GM12873 (cell line): ENCODE results near the gene NAE1.
A peak's percentile ranks its signal among the peaks of the same experiment; 100 is the strongest.

ENCODE experiments used
- CTCF ChIP-seq: IDR thresholded peaks from 2 replicates; pipeline ENCODE4 v1.5.1; 2012; ENCODE audit warnings: low read depth, mild to moderate bottlenecking, moderate library complexity, low read length, control low read depth; ENCODE audit not compliant: insufficient read depth; ENCODE audit errors: missing control alignments

NAE1 gene

GRCh38 chr16:66800856-66801255 lies 29.9 kb downstream of the NAE1 start:
- no peak for TF ChIP-seq CTCF

GRCh38 chr16:66798161-66798560 lies 32.6 kb downstream of the NAE1 start:
- TF ChIP-seq CTCF = no peak

GRCh38 chr16:66790130-66790733 lies 40.5 kb downstream of the NAE1 start:
- TF ChIP-seq CTCF = no peak

- TF ChIP-seq CTCF = no peak
Measured at GRCh38 chr16:66787427-66787826, 43.3 kb downstream of the NAE1 start.

GRCh38 chr16:66786551-66786950 lies 44.2 kb downstream of the NAE1 start:
- TF ChIP-seq CTCF = no peak

- TF ChIP-seq CTCF = no peak
Measured at GRCh38 chr16:66776457-66776856, 54.3 kb downstream of the NAE1 start.

GRCh38 chr16:66774981-66775380 lies 55.8 kb downstream of the NAE1 start:
- no peak for TF ChIP-seq CTCF

GRCh38 chr16:66758086-66758485 lies 72.7 kb downstream of the NAE1 start:
- TF ChIP-seq CTCF = peak; percentile 5
